Right ventricle myocardium superior (tissue), 1 donor: ENCODE measurements around the gene SPATA19. TPM values are rescaled to one million over a fixed set of nuclear protein-coding genes. Genes with fewer than 3 reads are reported as not detected.

Experiments used
- ATAC-seq: fragments of 200-7000 bp; cut with Tn5 transposase; one replicate; pipeline ENCODE4 v1.9.1; 2020; ENCODE audit warnings: mild to moderate bottlenecking; ENCODE audit not compliant: poor library complexity
- DNase-seq: peaks from one replicate; pipeline ENCODE4 v3.0.0-alpha.2; 2020
- intact Hi-C: fragments of 100-400 bp; cut with DNase I; formaldehyde crosslinking; loops from one replicate; pipeline ENCODE4 v1.11.2; 2022
- total RNA-seq: library from RNA; stranded (reverse); fragmentation: NEBNext Ultra II Directional; extraction: Animal tissue kit (Norgen Biotek cat#: 25700); gene quantifications from one replicate; pipeline ENCODE4 v1.2.1, GENCODE V29; 2021
- donor health status: DM: no; HTN: yes; CAD: no; lungs with severe emphysema.

The SPATA19 gene
- total RNA-seq, 1 donor from 2014 or later, result not detected

GRCh38 chr11:133823614-133824013, 21.7 kb downstream of the SPATA19 start:
- ATAC-seq, result no peak

DNA sequence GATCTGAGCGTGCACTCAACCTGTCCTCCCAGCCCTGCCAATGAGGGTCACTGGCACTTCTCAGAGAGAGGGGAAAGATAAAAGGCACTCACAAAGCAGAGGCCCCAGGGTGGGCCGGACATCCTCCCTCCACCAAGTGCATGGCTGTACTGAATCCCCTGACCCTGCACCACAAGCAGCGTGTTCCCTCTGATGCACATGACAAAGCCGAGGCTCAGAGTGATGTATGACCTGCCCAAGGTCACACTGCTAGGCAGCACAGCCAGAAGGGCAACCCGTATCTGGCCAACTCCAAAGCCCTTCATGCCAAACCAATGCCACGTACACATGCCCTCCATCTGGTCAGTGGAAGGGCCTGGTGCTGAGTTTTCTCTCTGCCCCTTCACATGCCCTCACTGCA, 22.1 kb downstream of the SPATA19 start:
- intact Hi-C loops, result no loop called here

More at GRCh38 chr11:133823614-133824013, 21.7 kb downstream of the SPATA19 start:
- intact Hi-C loops, result no loop called here
- DNase-seq, result no peak

DNA sequence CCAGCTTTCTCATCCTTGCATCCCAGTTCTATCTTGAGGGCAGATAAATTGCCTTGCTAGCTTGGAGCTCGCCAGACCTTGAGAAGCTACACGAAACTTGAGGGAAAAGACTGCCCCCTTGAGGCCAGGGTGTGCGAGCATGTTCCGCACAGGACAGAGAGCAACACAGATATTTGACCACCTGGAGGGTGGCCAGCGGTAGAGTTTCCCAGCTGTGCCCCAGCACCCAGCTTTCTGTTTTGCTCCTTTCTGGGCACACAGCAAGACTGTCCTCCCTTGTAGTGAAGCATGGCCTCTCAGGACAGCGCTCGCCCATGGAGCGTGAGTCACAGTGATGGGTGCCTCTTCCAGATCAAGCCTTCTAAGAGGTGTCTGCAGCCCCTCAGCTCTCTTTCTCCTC, 23.5 kb downstream of the SPATA19 start:
- DNase-seq, result peak; percentile 61
- intact Hi-C loops, result no loop called here

More for the DNA sequence above, 22.1 kb downstream of the SPATA19 start:
- peak; percentile 40 for ATAC-seq
- DNase-seq, result no peak

DNA sequence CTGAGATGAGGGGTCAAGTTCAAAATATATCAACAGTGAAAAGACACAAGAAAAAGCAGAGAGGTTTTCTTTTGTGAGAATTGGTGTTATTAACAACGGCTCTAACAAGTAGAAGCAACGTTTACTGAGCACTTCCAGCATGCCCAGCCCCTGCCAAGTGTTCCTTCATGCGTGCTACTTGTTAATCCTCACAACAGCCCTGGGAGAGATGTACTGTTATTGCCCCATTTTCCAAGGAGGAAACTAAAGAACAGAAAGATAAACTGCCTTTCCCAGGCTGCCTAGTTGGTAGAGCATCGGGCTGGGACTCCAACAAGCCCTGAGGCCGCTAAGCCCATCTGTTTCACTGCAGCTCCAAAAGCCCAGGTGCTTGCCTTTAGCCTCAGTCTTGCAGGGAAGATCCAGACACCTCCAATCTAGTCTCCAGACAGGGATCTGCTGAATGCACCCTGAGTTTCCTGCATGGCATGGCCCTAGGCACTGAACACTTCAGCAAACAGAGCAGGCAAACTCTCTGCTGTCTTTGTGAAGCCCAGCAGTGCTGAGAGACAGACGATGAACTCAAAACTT, 25.5 kb downstream of the SPATA19 start:
- intact Hi-C loops, result no loop called here
- no peak for DNase-seq
- no peak for ATAC-seq

More for the DNA sequence above, 23.5 kb downstream of the SPATA19 start:
- peak; percentile 79 for ATAC-seq

- ATAC-seq (no peak), DNase-seq (no peak)
- intact Hi-C loops, result no loop called here
Observed at GRCh38 chr11:133819114-133819513, 26.2 kb downstream of the SPATA19 start.

DNA sequence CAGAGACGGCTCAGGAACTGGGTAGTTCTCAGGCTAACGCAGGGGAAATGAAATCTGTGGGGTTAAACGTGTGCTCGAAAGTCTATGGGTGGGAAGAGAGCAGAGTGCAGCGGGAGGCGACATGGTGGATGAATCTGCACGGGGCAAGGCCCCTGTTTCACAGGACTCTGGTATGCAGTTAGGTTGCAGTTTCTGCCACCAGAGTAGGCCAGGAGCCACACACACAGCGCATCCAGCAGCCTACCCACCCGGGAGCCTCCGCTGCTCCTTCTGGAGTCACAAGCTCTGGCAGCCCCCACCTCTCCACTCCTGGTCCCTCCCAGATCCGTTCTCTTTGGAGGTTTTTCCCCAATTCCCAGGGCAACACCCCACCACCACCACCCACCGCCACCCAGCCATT, 27.0 kb downstream of the SPATA19 start:
- DNase-seq (no peak), ATAC-seq (no peak)
- intact Hi-C loops, result no loop called here

DNA sequence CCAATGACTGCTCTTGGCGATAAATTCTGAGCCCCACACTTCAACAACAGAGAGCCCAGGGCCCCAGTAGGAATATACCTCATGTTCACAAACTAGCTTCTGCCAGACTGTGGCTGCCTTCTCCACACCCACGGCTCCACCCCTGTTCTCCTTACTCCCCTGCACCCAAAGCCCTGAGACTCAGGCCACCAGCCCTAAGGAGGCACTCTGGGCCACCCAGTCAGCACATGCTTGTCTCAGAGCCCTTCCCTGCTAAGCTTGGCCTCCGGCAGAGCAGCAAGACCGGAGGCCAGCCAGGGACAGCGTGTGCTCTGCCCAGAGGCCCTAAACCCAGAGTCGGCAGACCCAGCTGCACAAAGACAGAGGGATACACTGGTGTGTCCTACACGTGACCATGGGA, 27.9 kb downstream of the SPATA19 start:
- intact Hi-C loops, result no loop called here
- no peak for DNase-seq
- ATAC-seq, result no peak

DNA sequence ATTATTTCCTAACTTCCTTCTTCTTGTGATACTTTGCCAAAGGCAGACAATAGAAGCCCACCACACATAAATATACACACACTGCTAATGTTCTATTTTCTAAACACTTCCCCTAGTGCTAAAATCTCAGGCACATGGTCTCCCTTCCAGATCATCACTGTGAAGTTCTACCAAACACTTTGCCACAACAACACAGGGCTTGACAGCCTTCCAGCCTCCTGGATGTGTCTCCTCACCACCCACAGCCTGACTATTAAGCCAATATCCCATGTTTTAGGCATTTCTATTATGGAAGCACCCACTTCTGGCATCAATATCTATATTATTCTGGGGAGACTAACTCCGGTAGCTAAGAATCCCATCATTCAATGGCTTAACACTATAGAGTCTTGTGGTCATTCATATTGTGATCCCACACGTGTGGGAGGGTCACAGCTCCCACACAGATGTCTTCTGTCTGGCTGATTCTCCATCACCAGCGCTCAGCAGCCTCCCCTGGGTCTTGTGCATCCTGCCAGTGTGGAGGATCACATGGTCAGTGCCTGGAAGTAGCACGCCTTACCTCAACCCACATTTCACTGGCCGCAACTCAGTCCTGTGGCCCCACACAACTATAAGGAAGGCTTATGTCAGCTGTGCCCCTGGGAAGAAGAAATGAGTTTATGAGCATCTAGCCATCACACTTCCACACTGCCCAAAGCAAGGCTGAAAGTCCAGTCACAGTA, 29.0 kb downstream of the SPATA19 start:
- intact Hi-C loops, result no loop called here
- ATAC-seq, result no peak

DNA sequence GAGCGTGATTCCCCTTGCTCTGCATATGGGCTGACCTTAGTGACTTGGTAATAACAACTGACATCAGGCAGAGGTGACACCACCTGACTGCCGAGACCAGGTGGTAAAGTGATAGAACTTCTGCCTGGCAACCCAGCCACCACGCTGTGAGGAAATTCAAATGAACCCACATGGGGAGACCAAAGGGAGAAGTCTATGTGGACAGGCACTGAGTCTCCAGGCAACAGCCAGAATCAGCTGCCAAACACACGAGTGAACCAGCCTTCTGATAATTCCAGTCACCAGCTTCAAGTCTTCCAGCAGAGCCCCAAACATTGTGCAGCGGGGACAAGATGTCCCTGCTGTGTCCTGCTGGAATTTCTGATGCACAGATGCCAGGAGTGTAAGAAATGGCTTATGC, 29.7 kb downstream of the SPATA19 start:
- intact Hi-C loops, result no loop called here
- DNase-seq, result no peak
- peak; percentile 94 for ATAC-seq

More for the DNA sequence above, 29.0 kb downstream of the SPATA19 start:
- no peak for DNase-seq

- intact Hi-C loops, result no loop called here
- ATAC-seq (no peak), DNase-seq (no peak)
Observed at GRCh38 chr11:133814588-133815100, 30.7 kb downstream of the SPATA19 start.

- ATAC-seq, result no peak
- DNase-seq, result no peak
- intact Hi-C loops, result no loop called here
Observed at GRCh38 chr11:133811850-133812685, 33.2 kb downstream of the SPATA19 start.

DNA sequence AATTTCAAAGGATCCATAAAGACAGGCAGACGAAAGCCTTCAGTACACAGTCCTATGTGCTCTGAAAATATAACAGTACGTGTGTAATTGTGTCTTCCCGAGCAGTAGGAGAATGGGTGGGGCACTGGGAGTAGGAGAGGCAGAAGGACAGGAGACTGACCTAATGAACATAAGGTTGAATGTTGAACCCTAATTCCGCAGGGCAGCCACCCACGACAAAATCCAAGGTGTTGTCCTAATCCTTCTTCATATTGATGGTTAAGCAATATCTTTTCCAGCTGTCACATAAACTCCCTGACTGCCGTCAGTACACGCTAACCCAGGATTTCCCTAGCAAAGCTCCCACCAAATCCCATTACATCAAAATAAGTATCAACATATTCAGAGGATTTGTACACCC, 34.5 kb downstream of the SPATA19 start:
- intact Hi-C loops, result no loop called here
- no peak for ATAC-seq
- no peak for DNase-seq

DNA sequence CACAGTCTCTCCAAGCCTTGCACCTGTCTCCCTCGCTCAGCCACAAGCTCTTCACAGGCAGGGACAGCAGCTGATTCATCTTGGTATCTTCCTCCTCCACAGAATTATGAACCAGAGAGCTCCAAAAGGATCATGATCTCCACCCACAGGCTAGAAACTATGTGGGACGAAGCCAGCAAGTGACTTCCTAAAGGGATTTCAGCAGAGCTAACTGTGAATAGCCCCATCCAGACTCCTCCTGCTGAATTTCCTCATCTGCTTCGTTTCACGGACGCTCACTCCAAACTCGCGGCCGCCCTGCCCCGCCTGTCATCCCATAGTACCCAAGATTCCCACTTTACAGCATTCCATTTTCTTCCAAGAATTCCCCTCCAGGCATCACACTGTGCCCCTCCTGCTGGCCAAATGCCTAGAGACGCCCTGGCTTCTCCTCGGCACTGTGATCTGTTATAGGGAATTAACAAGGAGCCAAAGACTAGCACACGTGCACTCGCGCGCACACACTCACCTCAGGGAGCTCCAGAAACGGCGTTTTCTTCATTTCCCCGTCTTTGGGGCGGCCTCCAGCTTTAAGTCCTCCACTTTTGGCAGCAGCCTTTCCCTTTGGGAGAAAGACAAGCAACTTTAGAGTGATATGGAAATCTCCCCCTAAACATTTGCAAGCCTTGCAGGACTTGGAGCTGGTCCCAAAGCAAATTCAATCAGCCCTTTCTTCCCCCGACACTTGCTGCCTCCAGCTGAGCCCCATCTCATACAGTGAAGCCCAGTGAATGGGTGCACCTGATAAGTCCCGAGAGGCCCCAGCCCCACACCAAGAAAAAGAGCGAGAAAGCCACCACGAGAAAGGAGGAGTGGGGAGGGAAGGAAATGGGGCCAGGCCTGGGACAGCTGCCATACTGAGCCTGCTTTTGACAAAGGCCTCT, 35.5 kb downstream of the SPATA19 start:
- no peak for DNase-seq
- intact Hi-C loops, result no loop called here
- ATAC-seq, result peak; percentile 31

- intact Hi-C loops, result no loop called here
- ATAC-seq (no peak), DNase-seq (no peak)
Observed at GRCh38 chr11:133808393-133809140, 36.7 kb downstream of the SPATA19 start.

DNA sequence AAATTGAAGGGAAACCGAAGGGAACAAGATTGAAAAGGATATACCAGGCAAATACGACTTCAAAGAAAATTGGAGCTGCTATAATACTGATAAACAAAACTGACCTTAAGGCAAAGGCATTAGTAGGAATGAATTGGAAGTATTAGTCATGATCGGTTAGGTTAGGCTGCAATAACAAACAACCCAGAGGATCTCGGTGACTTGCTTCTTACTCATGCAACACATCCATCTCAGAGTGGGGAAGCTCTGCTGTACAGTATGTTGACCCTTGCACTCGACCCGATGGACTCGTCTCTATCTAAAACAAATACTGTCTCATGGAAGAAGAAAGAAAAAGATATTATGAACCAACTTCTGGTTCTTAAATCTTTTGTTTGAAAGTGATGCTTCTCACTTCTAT, 42.3 kb downstream of the SPATA19 start:
- ATAC-seq, result no peak
- DNase-seq, result no peak
- intact Hi-C loops, result no loop called here

GRCh38 chr11:133801356-133801755, 44.0 kb downstream of the SPATA19 start:
- intact Hi-C loops, result no loop called here
- no peak for ATAC-seq
- DNase-seq, result no peak

- ATAC-seq (no peak), DNase-seq (no peak)
Observed at GRCh38 chr11:133800666-133801065, 44.6 kb downstream of the SPATA19 start.

GRCh38 chr11:133797554-133797953, 47.8 kb downstream of the SPATA19 start:
- ATAC-seq (no peak), DNase-seq (no peak)
- intact Hi-C loops, result no loop called here

More at GRCh38 chr11:133800666-133801065, 44.6 kb downstream of the SPATA19 start:
- intact Hi-C loops, result no loop called here
